Measurements from ENCODE around the gene SPDYE16. TPM values are rescaled to one million over a fixed set of nuclear protein-coding genes. Genes with fewer than 3 reads are reported as not detected.
"Not testable (repeated sequence)": the region's sequence is repeated elsewhere in the genome, so short reads cannot be mapped to it uniquely, and the experiment has no call there.

Gene SPDYE16
- total RNA-seq, 1 donor: 0.36 TPM

DNA sequence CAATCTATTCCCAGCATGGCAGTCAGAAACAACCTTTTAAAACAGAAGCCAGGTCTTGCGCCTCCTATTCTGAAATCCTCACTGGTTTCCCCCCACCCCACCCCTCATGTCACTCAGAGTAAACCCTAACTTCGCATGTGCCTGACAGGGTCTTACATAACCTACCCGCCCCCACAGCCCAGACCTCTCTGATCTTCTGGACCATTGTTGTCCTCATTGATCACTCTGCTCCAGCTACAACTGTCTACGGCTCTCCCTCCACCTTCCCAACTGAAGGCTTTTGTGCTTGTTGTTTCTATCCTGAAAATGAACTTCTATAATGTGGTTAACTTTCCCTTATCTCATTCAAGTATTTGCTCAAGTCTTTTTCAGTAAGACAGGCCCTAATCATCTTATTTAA, 17.1 kb upstream of the SPDYE16 start:
- H2AFZ ChIP-seq (ENCODE audit: low read length); H3K36me3 ChIP-seq (ENCODE audit: insufficient read depth, low read length); H3K4me1 ChIP-seq (ENCODE audit: insufficient read depth, low read length); H3K4me2 ChIP-seq (ENCODE audit: insufficient read depth, low read length); H3K27ac ChIP-seq (ENCODE audit: low read depth, low read length); H4K20me1 ChIP-seq (ENCODE audit: insufficient read depth, low read length); H3K4me3 ChIP-seq (ENCODE audit: insufficient read depth, low read length); DNase-seq (ENCODE audit: insufficient read length, low spot score, missing footprints); H3K27me3 ChIP-seq (ENCODE audit: insufficient read depth, low read length); H3K9me3 ChIP-seq (ENCODE audit: low read depth, low read length): not testable (repeated sequence)
- peaks cover 45% of the 10 kb centered on the region for H3K79me2 ChIP-seq (ENCODE audit: insufficient read depth, low read length)

DNA sequence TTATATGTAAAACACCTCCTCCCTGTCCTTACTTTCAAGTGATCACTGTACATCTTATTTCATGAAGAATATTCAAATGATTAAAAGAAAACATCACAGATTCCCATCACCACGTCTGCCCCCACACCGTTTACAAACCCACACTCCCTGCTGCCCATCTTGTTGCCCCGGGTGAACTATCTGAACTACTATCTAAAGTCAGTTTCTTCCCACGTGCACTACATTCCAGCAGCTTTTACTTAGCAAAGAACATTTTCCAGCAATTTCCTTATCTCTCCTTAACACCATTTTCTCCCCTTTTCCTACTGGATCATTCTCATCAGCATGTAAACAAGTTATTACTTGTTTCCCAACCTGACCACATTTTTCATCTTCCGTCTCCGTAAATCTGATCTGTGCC, 16.6 kb upstream of the SPDYE16 start:
- not testable (repeated sequence) for H3K4me2 ChIP-seq (ENCODE audit: insufficient read depth, low read length); H3K36me3 ChIP-seq (ENCODE audit: insufficient read depth, low read length); H3K27me3 ChIP-seq (ENCODE audit: insufficient read depth, low read length); DNase-seq (ENCODE audit: insufficient read length, low spot score, missing footprints); H3K4me3 ChIP-seq (ENCODE audit: insufficient read depth, low read length); H3K27ac ChIP-seq (ENCODE audit: low read depth, low read length); H2AFZ ChIP-seq (ENCODE audit: low read length); H3K9me3 ChIP-seq (ENCODE audit: low read depth, low read length); H4K20me1 ChIP-seq (ENCODE audit: insufficient read depth, low read length); H3K4me1 ChIP-seq (ENCODE audit: insufficient read depth, low read length)
- peaks cover 48% of the 10 kb centered on the region for H3K79me2 ChIP-seq (ENCODE audit: insufficient read depth, low read length)

DNA sequence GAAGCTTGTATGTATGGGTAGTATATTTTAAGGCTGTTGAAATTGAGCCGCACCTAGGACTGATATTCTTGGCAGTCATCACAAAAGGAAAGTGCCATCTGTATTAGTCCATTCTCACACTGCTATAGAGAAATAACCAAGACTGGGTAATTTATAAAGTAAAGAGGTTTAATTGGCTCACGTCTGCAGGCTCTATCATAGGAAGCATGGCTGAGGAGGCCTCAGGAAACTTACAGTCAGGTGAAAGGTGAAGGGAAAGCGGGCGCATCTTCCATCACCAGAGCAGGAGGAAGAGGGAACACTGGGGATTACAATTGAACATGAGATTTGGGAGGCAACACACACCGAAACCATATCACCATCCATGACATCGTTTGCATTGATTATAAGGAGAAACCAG, 8.9 kb upstream of the SPDYE16 start:
- H4K20me1 ChIP-seq (ENCODE audit: insufficient read depth, low read length); H3K4me3 ChIP-seq (ENCODE audit: insufficient read depth, low read length); H3K4me2 ChIP-seq (ENCODE audit: insufficient read depth, low read length); H3K9me3 ChIP-seq (ENCODE audit: low read depth, low read length); H2AFZ ChIP-seq (ENCODE audit: low read length); DNase-seq (ENCODE audit: insufficient read length, low spot score, missing footprints); H3K27ac ChIP-seq (ENCODE audit: low read depth, low read length); H3K4me1 ChIP-seq (ENCODE audit: insufficient read depth, low read length); H3K27me3 ChIP-seq (ENCODE audit: insufficient read depth, low read length): not testable (repeated sequence)
- peaks cover 11% of the 10 kb centered on the region for H3K36me3 ChIP-seq (ENCODE audit: insufficient read depth, low read length)
- peaks cover 44% of the 10 kb centered on the region for H3K79me2 ChIP-seq (ENCODE audit: insufficient read depth, low read length)

DNA sequence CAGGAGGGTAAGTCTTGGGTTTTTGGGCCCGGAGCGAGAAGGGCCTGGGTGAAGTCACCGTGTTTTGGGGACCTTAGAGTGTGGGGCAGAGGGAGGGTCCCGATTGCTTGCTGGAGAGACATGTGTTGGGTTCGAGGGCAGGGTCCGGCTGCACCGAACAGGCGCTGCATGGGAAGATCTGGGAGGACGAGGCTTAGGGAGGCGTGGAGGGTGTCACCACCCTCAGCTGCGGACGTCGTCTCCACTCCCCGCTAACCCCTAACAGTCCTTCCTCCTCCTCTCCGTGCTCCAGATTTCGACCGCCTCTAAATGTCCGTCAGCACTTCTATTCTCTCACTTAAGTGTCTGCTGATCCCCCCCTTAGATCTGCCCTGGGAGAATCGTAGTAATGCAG, 6.8 kb upstream of the SPDYE16 start:
- Histone ChIP-seq H3K27ac (ENCODE audit: low read depth, low read length) (peak overlapping the region; percentile 80), H3K4me2 (ENCODE audit: insufficient read depth, low read length) (peak overlapping the region; percentile 81), H3K79me2 (ENCODE audit: insufficient read depth, low read length) (peaks cover 29% of the 10 kb centered on the region), H2AFZ (ENCODE audit: low read length) (peak overlapping the region; percentile 47), H3K4me3 (ENCODE audit: insufficient read depth, low read length) (peak overlapping the region; percentile 81)
- H3K9me3 ChIP-seq (ENCODE audit: low read depth, low read length); H3K27me3 ChIP-seq (ENCODE audit: insufficient read depth, low read length); DNase-seq (ENCODE audit: insufficient read length, low spot score, missing footprints); H3K4me1 ChIP-seq (ENCODE audit: insufficient read depth, low read length); H4K20me1 ChIP-seq (ENCODE audit: insufficient read depth, low read length); H3K36me3 ChIP-seq (ENCODE audit: insufficient read depth, low read length): not testable (repeated sequence)

DNA sequence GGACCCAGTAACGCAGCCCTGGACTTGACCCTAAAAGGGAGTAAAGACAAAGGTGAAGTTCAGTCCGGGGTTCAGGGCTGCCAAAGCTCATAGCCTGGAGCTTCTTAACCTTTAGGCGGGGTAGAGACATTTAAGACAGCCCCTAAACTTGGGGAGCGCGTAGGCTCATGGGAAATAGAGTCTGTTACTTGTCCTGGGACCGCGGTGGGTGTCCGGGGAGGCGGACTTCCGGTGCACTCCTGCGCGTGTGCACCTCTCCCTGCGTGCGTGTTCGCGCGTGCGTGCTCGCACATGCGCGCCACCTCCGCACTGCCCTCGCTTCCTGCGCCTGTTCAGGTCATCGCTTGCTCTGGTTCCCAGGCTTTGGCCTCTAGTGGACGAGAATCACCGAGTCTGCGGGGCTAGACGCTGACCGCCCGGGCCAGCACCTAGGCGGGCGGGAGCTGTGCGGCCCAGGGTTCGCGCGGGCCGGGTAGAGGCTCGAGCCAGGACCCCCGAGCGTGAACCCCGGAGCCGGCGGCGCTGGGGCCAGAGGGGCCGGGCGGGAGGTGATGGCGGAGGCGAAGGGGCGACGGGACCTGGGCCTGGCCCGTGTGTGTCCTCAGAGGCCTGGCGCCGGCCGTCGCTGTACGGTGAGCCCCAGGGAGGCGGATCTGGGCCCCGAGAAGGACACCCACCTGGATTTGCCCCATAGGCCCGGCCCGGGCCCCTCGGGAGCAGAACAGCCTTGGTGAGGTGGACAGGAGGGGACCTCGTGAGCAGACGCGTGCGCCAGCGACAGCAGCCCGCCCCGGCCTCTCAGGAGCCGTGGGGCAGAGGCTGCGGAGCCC, 6.1 kb upstream of the SPDYE16 start:
- Histone ChIP-seq H3K4me3 (ENCODE audit: insufficient read depth, low read length) (peak overlapping the region; percentile 81), H3K79me2 (ENCODE audit: insufficient read depth, low read length) (peaks cover 27% of the 10 kb centered on the region), H3K4me2 (ENCODE audit: insufficient read depth, low read length) (peak overlapping the region; percentile 81), H2AFZ (ENCODE audit: low read length) (peak overlapping the region; percentile 91), H3K27ac (ENCODE audit: low read depth, low read length) (peak overlapping the region; percentile 80)
- peak; percentile 89 for DNase-seq (ENCODE audit: insufficient read length, low spot score, missing footprints)
- H3K36me3 ChIP-seq (ENCODE audit: insufficient read depth, low read length); H3K9me3 ChIP-seq (ENCODE audit: low read depth, low read length); H3K4me1 ChIP-seq (ENCODE audit: insufficient read depth, low read length); H3K27me3 ChIP-seq (ENCODE audit: insufficient read depth, low read length); H4K20me1 ChIP-seq (ENCODE audit: insufficient read depth, low read length): not testable (repeated sequence)

DNA sequence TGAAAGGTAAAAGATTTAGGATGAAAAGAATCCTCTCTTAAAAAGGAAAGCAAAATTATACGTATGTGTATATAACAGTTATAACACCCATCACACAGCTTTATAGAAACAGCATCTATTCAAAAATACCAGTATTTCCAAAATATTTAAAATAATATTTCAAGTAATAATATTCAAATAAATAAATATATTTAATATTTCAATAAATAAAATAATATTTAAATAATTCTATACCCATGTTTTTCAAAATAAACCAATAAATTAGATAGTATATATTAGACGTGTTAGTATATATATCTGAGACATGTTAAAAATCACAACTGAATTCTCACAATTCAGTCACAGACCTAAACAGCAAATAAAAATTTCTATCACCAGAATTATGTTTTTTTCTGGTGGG, 11.5 kb downstream of the SPDYE16 start:
- H3K4me1 ChIP-seq (ENCODE audit: insufficient read depth, low read length); H3K9me3 ChIP-seq (ENCODE audit: low read depth, low read length); H4K20me1 ChIP-seq (ENCODE audit: insufficient read depth, low read length); DNase-seq (ENCODE audit: insufficient read length, low spot score, missing footprints); H3K79me2 ChIP-seq (ENCODE audit: insufficient read depth, low read length); H3K36me3 ChIP-seq (ENCODE audit: insufficient read depth, low read length); H3K4me2 ChIP-seq (ENCODE audit: insufficient read depth, low read length); H3K27me3 ChIP-seq (ENCODE audit: insufficient read depth, low read length); H2AFZ ChIP-seq (ENCODE audit: low read length); H3K27ac ChIP-seq (ENCODE audit: low read depth, low read length); H3K4me3 ChIP-seq (ENCODE audit: insufficient read depth, low read length): not testable (repeated sequence)

DNA sequence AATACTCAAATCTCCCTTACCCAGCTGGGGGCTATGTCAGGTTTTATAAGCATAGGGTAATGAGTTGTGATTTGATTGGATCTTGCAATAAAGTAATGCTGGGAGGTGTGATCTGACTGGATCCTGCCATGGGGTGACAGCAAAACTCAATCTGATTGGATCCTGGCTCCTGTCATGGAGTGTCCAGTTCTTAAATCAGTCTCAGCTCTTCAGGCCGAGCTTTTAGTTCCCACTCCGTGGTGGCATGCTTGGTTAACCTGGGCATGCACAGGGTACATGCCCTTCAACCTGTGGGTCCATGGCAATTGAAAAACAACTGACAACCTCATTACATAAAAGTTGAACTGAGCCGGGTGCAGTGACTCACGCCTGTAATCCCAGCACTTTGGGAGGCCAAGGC, 16.9 kb downstream of the SPDYE16 start:
- not testable (repeated sequence) for H3K79me2 ChIP-seq (ENCODE audit: insufficient read depth, low read length); H3K27ac ChIP-seq (ENCODE audit: low read depth, low read length); H3K36me3 ChIP-seq (ENCODE audit: insufficient read depth, low read length); H3K4me1 ChIP-seq (ENCODE audit: insufficient read depth, low read length); H3K9me3 ChIP-seq (ENCODE audit: low read depth, low read length); H3K4me2 ChIP-seq (ENCODE audit: insufficient read depth, low read length); H4K20me1 ChIP-seq (ENCODE audit: insufficient read depth, low read length); H3K4me3 ChIP-seq (ENCODE audit: insufficient read depth, low read length); H3K27me3 ChIP-seq (ENCODE audit: insufficient read depth, low read length); H2AFZ ChIP-seq (ENCODE audit: low read length); DNase-seq (ENCODE audit: insufficient read length, low spot score, missing footprints)

DNA sequence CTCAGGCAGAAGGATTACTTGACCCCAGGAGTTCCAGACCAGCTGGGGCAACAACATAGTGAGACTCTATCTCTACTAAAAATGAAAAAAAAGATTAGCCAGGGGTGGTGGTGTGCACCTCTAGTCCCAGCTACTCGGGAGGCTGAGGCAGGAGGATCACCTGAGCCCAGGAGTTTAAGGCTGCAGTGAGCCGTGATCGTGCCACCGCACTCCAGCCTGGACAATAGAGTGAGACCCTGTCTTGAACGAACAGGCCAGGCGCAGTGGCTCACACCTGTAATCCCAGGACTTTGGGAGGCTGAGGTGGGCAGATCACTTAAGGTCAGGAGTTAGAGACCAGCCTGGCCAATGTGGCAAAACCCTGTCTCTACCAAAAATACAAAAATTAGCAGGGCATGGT, 26.2 kb downstream of the SPDYE16 start:
- not testable (repeated sequence) for H3K9me3 ChIP-seq (ENCODE audit: low read depth, low read length); H2AFZ ChIP-seq (ENCODE audit: low read length); H3K27ac ChIP-seq (ENCODE audit: low read depth, low read length); H3K36me3 ChIP-seq (ENCODE audit: insufficient read depth, low read length); H3K79me2 ChIP-seq (ENCODE audit: insufficient read depth, low read length); H3K4me1 ChIP-seq (ENCODE audit: insufficient read depth, low read length); H3K4me3 ChIP-seq (ENCODE audit: insufficient read depth, low read length); H3K27me3 ChIP-seq (ENCODE audit: insufficient read depth, low read length); H3K4me2 ChIP-seq (ENCODE audit: insufficient read depth, low read length); H4K20me1 ChIP-seq (ENCODE audit: insufficient read depth, low read length); DNase-seq (ENCODE audit: insufficient read length, low spot score, missing footprints)

Measured in osteoblast (primary cell).